ENCODE results near the gene CDX2.

GRCh38 chr13:27933580-27934328, 35.4 kb downstream of the CDX2 start:
- TF ChIP-seq CTCF (IDR thresholded peaks at IDR 0.05; ENCODE audit: low read depth, low read length, missing input control), result no peak
- TF ChIP-seq REST (IDR thresholded peaks at IDR 0.05), result no peak
- no peak for TF ChIP-seq MAX (IDR thresholded peaks at IDR 0.05)
